Endothelial cell of umbilical vein (primary cell): Measurements from ENCODE around the gene BCL11A. TPM values are rescaled to one million over a fixed set of nuclear protein-coding genes. Genes with fewer than 3 reads are reported as not detected.

Experiments used
- BruUV-seq: library from RNA; stranded (reverse); fragments of 400-500 nt; replicated peaks from 2 replicates; lab custom pipeline; 2021; lab: Mats Ljungman, UMichigan
- CTCF ChIA-PET: fragments of 300-600, 350-600 bp; sonication (Branson Sonifier 250); formaldehyde crosslinking; loops from one replicate; lab custom pipeline; 2021; ENCODE audit warnings: antibody characterized with exemption, inconsistent platforms; lab: Charles Lee
- POLR2A ChIA-PET: fragments of 300-600, 350-600 bp; sonication (Branson Sonifier 250); formaldehyde crosslinking; loops from one replicate; lab custom pipeline; 2021; ENCODE audit warnings: antibody characterized with exemption, inconsistent platforms; lab: Charles Lee
- DNase-seq: peaks from one replicate; pipeline ENCODE4 v3.0.0-alpha.2; 2011; ENCODE audit warnings: low read depth, low spot score
- FAIRE-seq: peaks from 2 replicates; lab custom pipeline; 2011; peaks lifted over from hg19 to GRCh38; lab: Jason Lieb, UNC
- H2AFZ ChIP-seq: 2 replicates; pipeline ENCODE4 v1.6.0; 2012; ENCODE audit warnings: low read depth, low read length, control low read depth, inconsistent platforms
- H3K27ac ChIP-seq: 2 replicates; pipeline ENCODE4 v1.5.1; 2011; ENCODE audit warnings: low read depth, mild to moderate bottlenecking, control low read depth, low read length, moderate library complexity; ENCODE audit not compliant: insufficient read depth
- H3K27me3 ChIP-seq, 2 experiments: 2 replicates each; pipeline versions ENCODE4 v1.6.0 to v1.6.1; 2011; ENCODE audit warnings: low read length in 2 of 2, mixed read lengths in 1 of 2; ENCODE audit not compliant: control insufficient read depth in 2 of 2, insufficient read depth in 2 of 2
- H3K36me3 ChIP-seq, 2 experiments: 2 replicates in 1 of 2; 3 replicates in 1 of 2; pipeline ENCODE4 v1.5.1; 2011; ENCODE audit warnings: low read length in 2 of 2, mild to moderate bottlenecking in 1 of 2, moderate library complexity in 1 of 2; ENCODE audit not compliant: control insufficient read depth in 2 of 2, insufficient read depth in 2 of 2; ENCODE audit errors: extremely low read depth in 1 of 2
- H3K4me1 ChIP-seq: 3 replicates; pipeline ENCODE4 v1.5.1; 2011; ENCODE audit warnings: mild to moderate bottlenecking, low read length; ENCODE audit not compliant: control insufficient read depth, insufficient read depth; ENCODE audit errors: extremely low read depth
- H3K4me2 ChIP-seq: 2 replicates; pipeline ENCODE4 v1.6.1; 2011; ENCODE audit warnings: low read length, control low read depth, mixed read lengths; ENCODE audit not compliant: insufficient read depth
- H3K4me3 ChIP-seq, 3 experiments: fragments of 200-600 bp in 1 of 3; sonication (generic), shearing (Covaris generic) in 1 of 3; replicated peaks in 1 of 3; 2 replicates each; pipeline ENCODE4 v1.5.1; 2011 to 2016; ENCODE audit warnings: control low read depth in 3 of 3, low read length in 3 of 3, mild to moderate bottlenecking in 2 of 3, inconsistent platforms in 1 of 3, low read depth in 1 of 3, moderate library complexity in 1 of 3; ENCODE audit not compliant: insufficient read depth in 1 of 3
- H3K79me2 ChIP-seq: 2 replicates; pipeline ENCODE4 v1.6.0; 2012; ENCODE audit warnings: low read length, inconsistent platforms; ENCODE audit not compliant: control insufficient read depth, insufficient read depth
- H3K9ac ChIP-seq: replicated peaks from 2 replicates; pipeline ENCODE3; 2011; ENCODE audit warnings: low read length, control low read depth; ENCODE audit not compliant: insufficient read depth; ENCODE audit errors: extremely low read depth
- H3K9me1 ChIP-seq: replicated peaks from 3 replicates; pipeline ENCODE4 v1.6.0; 2011; ENCODE audit warnings: mild to moderate bottlenecking, low read length; ENCODE audit not compliant: control insufficient read depth, insufficient read depth; ENCODE audit errors: extremely low read depth
- H3K9me3 ChIP-seq: replicated peaks from 2 replicates; pipeline ENCODE4 v1.5.1; 2012; ENCODE audit warnings: low read length, inconsistent platforms; ENCODE audit not compliant: control insufficient read depth, insufficient read depth
- H4K20me1 ChIP-seq: replicated peaks from 2 replicates; pipeline ENCODE3; 2011; ENCODE audit warnings: mild to moderate bottlenecking, low read length; ENCODE audit not compliant: control insufficient read depth, insufficient read depth; ENCODE audit errors: extremely low read depth
- EZH2 ChIP-seq: IDR thresholded peaks from 2 replicates; pipeline ENCODE4 v1.6.1; 2012; ENCODE audit warnings: borderline replicate concordance, low read depth, mild to moderate bottlenecking, moderate library complexity, low read length, inconsistent platforms; ENCODE audit not compliant: severe bottlenecking
- FOS ChIP-seq: IDR thresholded peaks from 2 replicates; pipeline ENCODE4 v1.6.1; 2011; ENCODE audit warnings: mild to moderate bottlenecking, low read length, moderate library complexity, borderline replicate concordance; ENCODE audit not compliant: insufficient read depth
- GATA2 ChIP-seq: IDR thresholded peaks from 2 replicates; pipeline ENCODE4 v1.7.0; 2011; ENCODE audit warnings: low read depth, mild to moderate bottlenecking, moderate library complexity, mixed read lengths, low read length; ENCODE audit not compliant: insufficient read length, insufficient read depth
- JUN ChIP-seq: IDR thresholded peaks from 2 replicates; pipeline ENCODE4 v1.6.1; 2011; ENCODE audit warnings: borderline replicate concordance, low read depth; ENCODE audit not compliant: insufficient read length, insufficient read depth
- MYC ChIP-seq: IDR thresholded peaks from one replicate; pipeline ENCODE4 v1.6.1; 2011; ENCODE audit warnings: mild to moderate bottlenecking, low read depth, low read length
- POLR2A ChIP-seq: IDR thresholded peaks from 2 replicates; pipeline ENCODE4 v1.6.1; 2012; ENCODE audit warnings: low read depth, mild to moderate bottlenecking, control low read depth, low read length
- POLR2AphosphoS5 ChIP-seq: IDR thresholded peaks from 2 replicates; pipeline ENCODE4 v1.6.1; 2012; ENCODE audit warnings: low read depth, mild to moderate bottlenecking, control low read depth, low read length, moderate library complexity; ENCODE audit not compliant: insufficient read depth
- dilution Hi-C: fragments of 300-500 bp; cut with MboI; formaldehyde crosslinking; loops from one replicate; pipeline ENCODE4 v1.15.0; 2019; ENCODE audit warnings: low sequenced_read_pairs; ENCODE audit not compliant: extremely low pct_ligation_motif_present
- intact Hi-C: fragments of 100-400 bp; cut with micrococcal nuclease; formaldehyde crosslinking; loops from one replicate; pipeline ENCODE4 v1.10.0; 2022
- polyA plus RNA-seq, 4 experiments: library from polyadenylated mRNA; depleted of rRNA in 3 of 4; stranded (reverse) in 3 of 4; unstranded in 1 of 4; fragments of >200 nt; gene quantifications; 2 replicates each; pipeline versions ENCODE4 v1.2.1 to v1.2.3, GENCODE V29; 2011 to 2012; ENCODE audit warnings: missing spikeins in 1 of 4
- total RNA-seq: library from RNA; stranded (reverse); gene quantifications from 2 replicates; pipeline ENCODE4 v1.2.3, GENCODE V29; 2021
- TF ChIP-seq, protein P1 (sequence below), 2 donors: IDR thresholded peaks; 1 replicate in 1 of 2; 2 replicates in 1 of 2; pipeline ENCODE4 v1.5.1; 2011; ENCODE audit warnings: low read length in 2 of 2, mild to moderate bottlenecking in 2 of 2, moderate library complexity in 2 of 2, control low read depth in 1 of 2, inconsistent platforms in 1 of 2, low read depth in 1 of 2; ENCODE audit not compliant: insufficient read depth in 1 of 2; ENCODE audit errors: extremely low read depth in 1 of 2
- TF ChIP-seq, protein P2 (sequence below): IDR thresholded peaks from 2 replicates; pipeline ENCODE4 v1.6.1; 2011; ENCODE audit not compliant: insufficient read depth, insufficient read length

Gene BCL11A
- total and polyA plus RNA-seq, 2 donors (not counting 3 experiments of a cell fraction or from before 2014, with no cell fraction given), result 0.12 to 0.88 TPM

DNA sequence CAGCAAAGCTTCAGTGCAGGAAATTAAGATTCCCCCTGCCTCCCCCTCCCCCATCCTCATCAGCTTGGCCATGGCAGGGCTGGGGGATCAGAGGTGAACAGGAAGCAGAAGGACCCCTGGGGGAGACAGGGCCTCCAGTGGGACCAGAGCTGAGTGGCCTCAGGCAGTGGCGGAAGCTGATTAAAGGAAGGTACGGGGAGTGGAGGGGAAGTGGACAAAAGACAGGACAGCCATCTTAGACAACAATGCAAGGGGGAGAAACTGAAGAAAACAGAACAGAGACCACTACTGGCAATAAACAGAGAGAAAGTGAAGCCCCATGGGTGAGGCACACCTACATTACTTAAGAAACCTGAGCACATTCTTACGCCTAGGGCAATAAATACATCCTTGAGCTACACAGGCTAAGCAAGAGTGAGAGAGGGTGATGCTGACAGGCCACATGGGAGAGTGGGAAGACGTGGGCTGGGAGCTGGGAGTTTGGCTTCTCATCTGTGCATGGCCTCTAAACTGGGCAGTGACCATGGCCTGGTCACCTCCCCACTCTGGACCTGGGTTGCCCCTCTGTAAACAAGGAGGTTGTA lies 59.6 kb downstream of the BCL11A start:
- no peaks in the 10 kb centered on the region for H3K9me3 ChIP-seq
- no peaks in the 10 kb centered on the region for H3K27me3 ChIP-seq
- no peak overlapping the region for H3K27ac ChIP-seq
- H2AFZ ChIP-seq, result no peak overlapping the region
- dilution Hi-C loops (no loop called here), intact Hi-C loops (no loop called here)
- no peaks in the 10 kb centered on the region for H3K9me1 ChIP-seq
- FAIRE-seq, result no peak
- H4K20me1 ChIP-seq, result no peaks in the 10 kb centered on the region
- POLR2A ChIA-PET, result no interaction called here
- TF ChIP-seq MYC (no peak), POLR2A (no peak), GATA2 (no peak), EZH2 (no peak), JUN (no peak), POLR2AphosphoS5 (no peak), FOS (no peak)
- TF ChIP-seq, protein P1, sequence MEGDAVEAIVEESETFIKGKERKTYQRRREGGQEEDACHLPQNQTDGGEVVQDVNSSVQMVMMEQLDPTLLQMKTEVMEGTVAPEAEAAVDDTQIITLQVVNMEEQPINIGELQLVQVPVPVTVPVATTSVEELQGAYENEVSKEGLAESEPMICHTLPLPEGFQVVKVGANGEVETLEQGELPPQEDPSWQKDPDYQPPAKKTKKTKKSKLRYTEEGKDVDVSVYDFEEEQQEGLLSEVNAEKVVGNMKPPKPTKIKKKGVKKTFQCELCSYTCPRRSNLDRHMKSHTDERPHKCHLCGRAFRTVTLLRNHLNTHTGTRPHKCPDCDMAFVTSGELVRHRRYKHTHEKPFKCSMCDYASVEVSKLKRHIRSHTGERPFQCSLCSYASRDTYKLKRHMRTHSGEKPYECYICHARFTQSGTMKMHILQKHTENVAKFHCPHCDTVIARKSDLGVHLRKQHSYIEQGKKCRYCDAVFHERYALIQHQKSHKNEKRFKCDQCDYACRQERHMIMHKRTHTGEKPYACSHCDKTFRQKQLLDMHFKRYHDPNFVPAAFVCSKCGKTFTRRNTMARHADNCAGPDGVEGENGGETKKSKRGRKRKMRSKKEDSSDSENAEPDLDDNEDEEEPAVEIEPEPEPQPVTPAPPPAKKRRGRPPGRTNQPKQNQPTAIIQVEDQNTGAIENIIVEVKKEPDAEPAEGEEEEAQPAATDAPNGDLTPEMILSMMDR (IDR thresholded peaks at IDR 0.05; ENCODE audit: extremely low read depth in 1 of 2, insufficient read depth in 1 of 2, low read depth in 1 of 2, low read length in 2 of 2), result no peak
- TF ChIP-seq, protein P2, sequence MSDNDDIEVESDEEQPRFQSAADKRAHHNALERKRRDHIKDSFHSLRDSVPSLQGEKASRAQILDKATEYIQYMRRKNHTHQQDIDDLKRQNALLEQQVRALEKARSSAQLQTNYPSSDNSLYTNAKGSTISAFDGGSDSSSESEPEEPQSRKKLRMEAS, result no peak
- H3K9ac ChIP-seq, result no peak overlapping the region
- no peaks in the 10 kb centered on the region for H3K36me3 ChIP-seq
- H3K79me2 ChIP-seq, result no peaks in the 10 kb centered on the region
- H3K4me1 ChIP-seq, result no peaks in the 10 kb centered on the region
- no TSS peak for BruUV-seq
- H3K4me3 ChIP-seq, result no peak overlapping the region
- no peak overlapping the region for H3K4me2 ChIP-seq
- DNase-seq, result no peak
- CTCF ChIA-PET, result no interaction called here
